HepG2 (cell line): Measurements from ENCODE around the gene THADA. TPM values are rescaled to one million over a fixed set of nuclear protein-coding genes. Genes with fewer than 3 reads are reported as not detected.

Experiments used
- ARID5B ChIP-seq: IDR thresholded peaks from 2 replicates; pipeline ENCODE4 v1.4.0; 2020; ENCODE audit warnings: mild to moderate bottlenecking, missing genetic modification reagents
- HMGXB3 ChIP-seq: sonication (generic); formaldehyde crosslinking; IDR thresholded peaks from 2 replicates; pipeline ENCODE4 v1.4.0; 2020; ENCODE audit warnings: missing genetic modification reagents, borderline replicate concordance
- HNRNPK ChIP-seq: fragments of 200-400 bp; formaldehyde crosslinking; IDR thresholded peaks from 2 replicates; pipeline ENCODE4 v1.6.1; 2018; ENCODE audit warnings: low read length, low read depth, moderate library complexity, mild to moderate bottlenecking; ENCODE audit not compliant: poor library complexity, severe bottlenecking
- NONO ChIP-seq, 2 experiments: fragments of 450-650 bp in 1 of 2; sonication (generic) in 1 of 2; formaldehyde crosslinking in 1 of 2; IDR thresholded peaks in 1 of 2; conservative IDR thresholded peaks in 1 of 2; 2 replicates each; pipeline versions ENCODE4 v1.6.1 to v1.8.0; 2017 to 2022; ENCODE audit warnings: mild to moderate bottlenecking in 1 of 2, missing genetic modification reagents in 1 of 2, moderate library complexity in 1 of 2
- PATZ1 ChIP-seq: sonication (generic); formaldehyde crosslinking; IDR thresholded peaks from 2 replicates; pipeline ENCODE4 v1.4.0; 2020; ENCODE audit warnings: missing genetic modification reagents
- RNF2 ChIP-seq: fragments of 450-650 bp; conservative IDR thresholded peaks from 2 replicates; pipeline ENCODE4 v1.6.1; 2016; ENCODE audit warnings: low read depth
- SAP130 ChIP-seq: IDR thresholded peaks from 2 replicates; pipeline ENCODE4 v1.6.1; 2016; ENCODE audit warnings: low read depth
- TAF1 ChIP-seq: sonication (generic); formaldehyde crosslinking; IDR thresholded peaks from 2 replicates; pipeline ENCODE4 v1.4.0; 2020; ENCODE audit warnings: missing genetic modification reagents
- YY1 ChIP-seq: IDR thresholded peaks from 2 replicates; pipeline ENCODE4 v1.6.1; 2011; ENCODE audit warnings: low read length, low read depth, moderate library complexity, mild to moderate bottlenecking; ENCODE audit not compliant: insufficient read depth, insufficient replicate concordance
- ZBTB2 ChIP-seq: sonication (generic); formaldehyde crosslinking; IDR thresholded peaks from 2 replicates; pipeline ENCODE4 v1.8.0; 2022; ENCODE audit warnings: low read depth, missing genetic modification reagents
- ZNF562 ChIP-seq: sonication (generic); formaldehyde crosslinking; IDR thresholded peaks from 2 replicates; pipeline ENCODE4 v1.8.0; 2022; ENCODE audit warnings: missing genetic modification reagents, borderline replicate concordance
- ZNF572 ChIP-seq: sonication (generic); formaldehyde crosslinking; IDR thresholded peaks from 2 replicates; pipeline ENCODE4 v1.5.1; 2020; ENCODE audit warnings: mild to moderate bottlenecking, missing genetic modification reagents
- ZNF670 ChIP-seq: sonication (generic); formaldehyde crosslinking; IDR thresholded peaks from 2 replicates; pipeline ENCODE4 v1.8.0; 2022; ENCODE audit warnings: mild to moderate bottlenecking, missing genetic modification reagents, borderline replicate concordance
- ZNF770 ChIP-seq: sonication (generic); formaldehyde crosslinking; IDR thresholded peaks from 2 replicates; pipeline ENCODE4 v1.5.0; 2020; ENCODE audit warnings: mild to moderate bottlenecking, missing genetic modification reagents
- ZNF773 ChIP-seq: sonication (generic); formaldehyde crosslinking; IDR thresholded peaks from 2 replicates; pipeline ENCODE4 v1.4.0; 2020; ENCODE audit warnings: missing genetic modification reagents, borderline replicate concordance
- polyA plus RNA-seq, 8 experiments: library from polyadenylated mRNA; depleted of rRNA in 3 of 8; stranded (reverse) in 7 of 8; unstranded in 1 of 8; fragments of >200 nt; fragmentation: Illumina TruSeq in 4 of 8; extraction: Trizol in 4 of 8; gene quantifications; 2 replicates each; pipeline versions ENCODE4 v1.2.1 to v1.2.3, GENCODE V29; 2011 to 2016; ENCODE audit warnings: low read depth in 4 of 8, missing spikeins in 1 of 8, mixed read lengths in 1 of 8; ENCODE audit not compliant: insufficient read depth in 1 of 8
- total RNA-seq, 5 experiments: library from RNA; depleted of rRNA; stranded (reverse); fragments of >200 nt; fragmentation: Illumina TruSeq; extraction: Trizol; gene quantifications; 2 replicates each; pipeline ENCODE4 v1.2.3, GENCODE V29; 2016; ENCODE audit warnings: low read depth in 1 of 5

The THADA gene
- total and polyA plus RNA-seq, 2 of the 13 experiments (the other 11 are each of a cell fraction or from before 2014, with no cell fraction given), result 12.7 to 21.7 TPM

GRCh38 chr2:43612944-43613343 is 17.1 kb upstream of the THADA start (continued):
- TF ChIP-seq HMGXB3, result no peak
- TF ChIP-seq TAF1 (CRISPR knock-in tag), result no peak
- no peak for TF ChIP-seq SAP130 (CRISPR knock-in tag)
- TF ChIP-seq PATZ1 (CRISPR knock-in tag), result no peak
- no peak for TF ChIP-seq ZNF773 (CRISPR knock-in tag)
- no peak for TF ChIP-seq ZNF572 (CRISPR knock-in tag)
- no peak for TF ChIP-seq ZNF670 (CRISPR knock-in tag)
- TF ChIP-seq ZNF562, result no peak
- peak; percentile 48 for TF ChIP-seq ARID5B (CRISPR knock-in tag)
- TF ChIP-seq YY1, result no peak
- TF ChIP-seq ZBTB2, result no peak
- no peak for TF ChIP-seq HNRNPK
- peak; percentile 91 for TF ChIP-seq ZNF770
- TF ChIP-seq RNF2, result no peak
- TF ChIP-seq NONO (IDR thresholded peaks at IDR 0.05), result no peak
- no peak for TF ChIP-seq NONO (CRISPR knock-in tag; conservative IDR thresholded peaks at IDR 0.05)
